NT2/D1 (cell line): ENCODE data around the gene VPREB3.

Source experiments
- DNase-seq: peaks from one replicate; pipeline ENCODE4 v3.0.0-alpha.2; 2011; ENCODE audit warnings: low read depth, low spot score
- H3K27me3 ChIP-seq: 2 replicates; pipeline ENCODE4 v1.6.0; 2011; ENCODE audit warnings: mild to moderate bottlenecking; ENCODE audit not compliant: insufficient read length, insufficient read depth
- H3K36me3 ChIP-seq: 2 replicates; pipeline ENCODE4 v1.6.1; 2011; ENCODE audit warnings: mild to moderate bottlenecking, low read length, mixed read lengths; ENCODE audit not compliant: insufficient read depth, insufficient read length
- H3K4me1 ChIP-seq: 2 replicates; pipeline ENCODE4 v1.5.1; 2011; ENCODE audit not compliant: insufficient read depth, insufficient read length
- H3K4me3 ChIP-seq: 2 replicates; pipeline ENCODE4 v1.5.1; 2011; ENCODE audit warnings: low read depth; ENCODE audit not compliant: insufficient read length
- H3K9ac ChIP-seq: 2 replicates; pipeline ENCODE4 v1.6.0; 2011; ENCODE audit warnings: low read depth; ENCODE audit not compliant: insufficient read length
- H3K9me3 ChIP-seq: 2 replicates; pipeline ENCODE4 v1.5.1; 2011; ENCODE audit warnings: mild to moderate bottlenecking, low read length; ENCODE audit not compliant: insufficient read depth
- SUZ12 ChIP-seq: IDR thresholded peaks from 2 replicates; pipeline ENCODE4 v1.6.1; 2011; ENCODE audit not compliant: insufficient read length, insufficient read depth; ENCODE audit errors: extremely low read depth
- YY1 ChIP-seq: IDR thresholded peaks from 2 replicates; pipeline ENCODE4 v1.6.1; 2011; ENCODE audit not compliant: insufficient read length, insufficient read depth
- ZNF274 ChIP-seq: IDR thresholded peaks from 2 replicates; pipeline ENCODE4 v1.6.1; 2011; ENCODE audit warnings: mild to moderate bottlenecking, low read depth, low read length

The VPREB3 gene

GRCh38 chr22:23709107-23709506, 45.1 kb downstream of the VPREB3 start:
- no peak overlapping the region for H3K4me3 ChIP-seq
- no peaks in the 10 kb centered on the region for H3K4me1 ChIP-seq
- TF ChIP-seq ZNF274 (no peak), YY1 (no peak), SUZ12 (no peak)
- no peaks in the 10 kb centered on the region for H3K9me3 ChIP-seq
- H3K36me3 ChIP-seq = peaks cover 22% of the 10 kb centered on the region
- no peak for DNase-seq
- H3K27me3 ChIP-seq = no peaks in the 10 kb centered on the region
- no peak overlapping the region for H3K9ac ChIP-seq

DNA sequence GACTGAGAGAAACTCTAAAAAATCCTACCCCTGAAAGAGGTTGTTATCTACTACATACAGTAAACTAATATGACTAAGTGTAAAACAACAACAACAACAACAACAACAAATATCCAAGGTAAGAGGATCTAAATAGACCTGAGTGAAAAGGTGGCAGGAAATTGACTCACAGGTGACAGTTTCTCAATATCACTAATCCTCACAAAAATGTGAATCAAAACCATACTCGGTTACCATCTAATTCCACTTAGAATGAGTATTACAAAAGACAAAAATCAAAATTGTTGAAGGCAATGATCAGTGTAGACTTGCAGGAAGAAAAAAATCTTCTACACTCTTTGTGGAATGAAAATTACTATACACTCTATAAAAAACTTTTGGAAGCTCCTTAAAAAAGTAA, 46.0 kb downstream of the VPREB3 start:
- no peak for DNase-seq
- no peaks in the 10 kb centered on the region for H3K4me1 ChIP-seq
- H3K9ac ChIP-seq = no peak overlapping the region
- H3K27me3 ChIP-seq = no peaks in the 10 kb centered on the region
- peaks cover 17% of the 10 kb centered on the region for H3K36me3 ChIP-seq
- no peaks in the 10 kb centered on the region for H3K9me3 ChIP-seq
- no peak overlapping the region for H3K4me3 ChIP-seq
- TF ChIP-seq SUZ12 (no peak), YY1 (no peak), ZNF274 (no peak)

GRCh38 chr22:23705358-23705757, 48.9 kb downstream of the VPREB3 start:
- no peak overlapping the region for H3K4me3 ChIP-seq
- peaks cover 12% of the 10 kb centered on the region for H3K36me3 ChIP-seq
- no peaks in the 10 kb centered on the region for H3K9me3 ChIP-seq
- no peak overlapping the region for H3K9ac ChIP-seq
- no peak for TF ChIP-seq SUZ12
- no peak for TF ChIP-seq ZNF274
- TF ChIP-seq YY1 = no peak
- no peak for DNase-seq
- no peaks in the 10 kb centered on the region for H3K4me1 ChIP-seq
- H3K27me3 ChIP-seq = no peaks in the 10 kb centered on the region

DNA sequence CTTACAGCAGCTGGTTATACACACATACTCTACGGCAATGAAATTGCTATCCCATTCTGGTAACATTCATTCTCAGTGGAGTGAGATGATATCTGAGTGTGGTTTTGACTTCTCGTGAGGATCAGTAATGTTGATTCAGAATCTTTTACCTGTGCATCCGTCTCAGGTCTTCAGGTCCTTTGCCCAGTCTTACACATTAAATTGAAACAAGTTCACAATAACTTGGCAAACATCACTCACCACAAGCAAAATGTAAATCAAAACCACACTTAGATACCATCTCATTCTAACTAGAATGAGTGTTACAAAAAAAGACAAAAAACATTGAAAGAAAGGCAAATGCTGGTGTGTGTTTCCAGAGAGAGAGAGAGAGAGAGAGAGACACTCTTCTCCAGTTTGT, 49.4 kb downstream of the VPREB3 start:
- H3K4me1 ChIP-seq = no peaks in the 10 kb centered on the region
- H3K4me3 ChIP-seq = no peak overlapping the region
- H3K9me3 ChIP-seq = no peaks in the 10 kb centered on the region
- no peaks in the 10 kb centered on the region for H3K27me3 ChIP-seq
- TF ChIP-seq ZNF274 = no peak
- no peak for TF ChIP-seq SUZ12
- no peak for DNase-seq
- no peak overlapping the region for H3K9ac ChIP-seq
- peaks cover 12% of the 10 kb centered on the region for H3K36me3 ChIP-seq

DNA sequence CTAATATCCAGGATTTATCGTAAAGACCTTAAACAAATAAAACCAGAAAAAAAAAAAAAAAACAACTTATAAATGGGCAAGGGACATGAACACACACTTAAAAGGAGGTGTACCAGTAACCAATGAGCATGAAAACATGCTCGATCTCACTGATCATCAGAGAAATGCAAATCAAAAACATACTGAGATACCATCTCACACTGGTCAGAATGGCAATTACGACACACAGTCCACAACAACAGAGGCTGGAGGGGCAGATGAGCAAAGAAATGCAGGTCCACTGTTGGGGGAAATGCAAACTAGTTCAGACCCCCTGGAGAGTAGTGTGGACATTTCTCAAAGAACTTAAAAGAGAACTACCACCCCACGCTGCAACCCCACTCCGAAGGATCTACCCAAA, 50.2 kb downstream of the VPREB3 start:
- no peak for TF ChIP-seq ZNF274
- no peak for TF ChIP-seq YY1
- TF ChIP-seq SUZ12 = no peak
- Histone ChIP-seq H3K9ac (no peak overlapping the region), H3K4me1 (no peaks in the 10 kb centered on the region), H3K9me3 (no peaks in the 10 kb centered on the region), H3K27me3 (no peaks in the 10 kb centered on the region), H3K36me3 (peaks cover 12% of the 10 kb centered on the region), H3K4me3 (no peak overlapping the region)
- no peak for DNase-seq
